RWPE2 (cell line): Measurements from ENCODE around the gene CNEP1R1.

Source experiments
- ATAC-seq: fragments of 200-7000 bp; cut with Tn5 transposase; 3 replicates; pipeline ENCODE4 v1.9.1; 2021; ENCODE audit warnings: low read depth
- DNase-seq: peaks from one replicate; pipeline ENCODE4 v3.0.0-alpha.2; 2020; ENCODE audit warnings: low spot score
- H3K27ac ChIP-seq: fragments of 450-650 bp; 2 replicates; pipeline ENCODE4 v1.5.1; 2017; ENCODE audit warnings: mild to moderate bottlenecking; ENCODE audit not compliant: poor library complexity, severe bottlenecking
- H3K27me3 ChIP-seq: fragments of 250-450 bp; sonication (Bioruptor Pico); 2 replicates; pipeline ENCODE4 v1.5.1; 2021; ENCODE audit warnings: mild to moderate bottlenecking, moderate library complexity; ENCODE audit not compliant: insufficient read depth, poor library complexity, severe bottlenecking
- H3K36me3 ChIP-seq: fragments of 250-450 bp; sonication (Bioruptor Pico); 2 replicates; pipeline ENCODE4 v1.5.1; 2020; ENCODE audit warnings: low read depth, mild to moderate bottlenecking, moderate library complexity
- H3K4me1 ChIP-seq: fragments of 250-450 bp; sonication (Bioruptor Pico); 2 replicates; pipeline ENCODE4 v1.5.1; 2021; ENCODE audit warnings: mild to moderate bottlenecking, moderate library complexity; ENCODE audit not compliant: insufficient read depth, poor library complexity, severe bottlenecking
- H3K4me3 ChIP-seq: fragments of 250-450 bp; sonication (Bioruptor Pico); 2 replicates; pipeline ENCODE4 v1.5.1; 2021; ENCODE audit warnings: mild to moderate bottlenecking, moderate library complexity; ENCODE audit not compliant: severe bottlenecking
- H3K9me3 ChIP-seq: fragments of 250-450 bp; sonication (Bioruptor Pico); 2 replicates; pipeline ENCODE4 v1.5.1; 2021; ENCODE audit warnings: mild to moderate bottlenecking, moderate library complexity; ENCODE audit not compliant: severe bottlenecking
- TF ChIP-seq, protein P1 (sequence below): fragments of 450-650 bp; IDR thresholded peaks from one replicate; pipeline ENCODE4 v1.5.1; 2017; ENCODE audit warnings: mild to moderate bottlenecking, moderate library complexity; ENCODE audit not compliant: poor library complexity, severe bottlenecking

Gene CNEP1R1

DNA sequence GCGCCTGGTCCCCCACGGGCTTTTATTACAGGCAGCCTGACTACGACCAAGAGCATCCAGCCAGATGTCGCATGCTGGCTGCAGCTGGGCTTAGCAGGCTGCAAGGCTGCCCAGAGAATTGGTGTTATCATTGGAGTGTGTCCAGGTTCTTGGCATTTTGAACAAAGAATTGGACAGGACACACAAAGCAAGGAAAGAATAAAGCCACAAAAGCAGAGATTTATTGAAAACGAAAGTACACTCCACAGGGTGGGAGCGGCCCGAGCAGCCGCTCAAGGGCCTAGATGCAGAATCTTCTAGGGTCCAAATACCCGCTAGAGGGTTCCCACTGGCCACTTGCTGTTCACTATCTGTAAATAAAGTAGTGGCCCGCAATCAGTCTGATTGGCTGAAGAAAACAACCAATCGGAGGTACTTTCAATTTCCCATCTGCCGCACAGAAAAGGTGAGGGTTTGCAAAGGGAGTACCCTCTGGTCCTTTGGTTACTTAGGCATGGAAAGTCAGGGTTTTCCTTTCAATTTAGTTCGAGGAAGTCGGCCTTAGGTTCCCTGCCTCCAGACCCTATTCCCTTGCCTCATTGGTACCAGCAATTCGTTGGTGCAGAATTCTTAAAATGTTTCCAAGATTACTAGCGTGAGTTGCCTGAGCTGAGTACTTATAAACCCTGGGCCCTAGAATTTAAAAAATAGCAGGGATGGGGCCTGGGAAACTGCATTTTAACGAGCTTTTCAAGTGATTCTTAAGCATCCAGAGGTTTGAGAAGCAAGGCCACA is 38.5 kb upstream of the CNEP1R1 start:
- H3K9me3 ChIP-seq = no peaks in the 10 kb centered on the region
- no peak overlapping the region for H3K27ac ChIP-seq
- peak overlapping the region; percentile 12 for H3K4me3 ChIP-seq
- no peak for DNase-seq
- no peaks in the 10 kb centered on the region for H3K36me3 ChIP-seq
- no peaks in the 10 kb centered on the region for H3K4me1 ChIP-seq
- H3K27me3 ChIP-seq = no peaks in the 10 kb centered on the region
- TF ChIP-seq, protein P1, sequence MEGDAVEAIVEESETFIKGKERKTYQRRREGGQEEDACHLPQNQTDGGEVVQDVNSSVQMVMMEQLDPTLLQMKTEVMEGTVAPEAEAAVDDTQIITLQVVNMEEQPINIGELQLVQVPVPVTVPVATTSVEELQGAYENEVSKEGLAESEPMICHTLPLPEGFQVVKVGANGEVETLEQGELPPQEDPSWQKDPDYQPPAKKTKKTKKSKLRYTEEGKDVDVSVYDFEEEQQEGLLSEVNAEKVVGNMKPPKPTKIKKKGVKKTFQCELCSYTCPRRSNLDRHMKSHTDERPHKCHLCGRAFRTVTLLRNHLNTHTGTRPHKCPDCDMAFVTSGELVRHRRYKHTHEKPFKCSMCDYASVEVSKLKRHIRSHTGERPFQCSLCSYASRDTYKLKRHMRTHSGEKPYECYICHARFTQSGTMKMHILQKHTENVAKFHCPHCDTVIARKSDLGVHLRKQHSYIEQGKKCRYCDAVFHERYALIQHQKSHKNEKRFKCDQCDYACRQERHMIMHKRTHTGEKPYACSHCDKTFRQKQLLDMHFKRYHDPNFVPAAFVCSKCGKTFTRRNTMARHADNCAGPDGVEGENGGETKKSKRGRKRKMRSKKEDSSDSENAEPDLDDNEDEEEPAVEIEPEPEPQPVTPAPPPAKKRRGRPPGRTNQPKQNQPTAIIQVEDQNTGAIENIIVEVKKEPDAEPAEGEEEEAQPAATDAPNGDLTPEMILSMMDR = no peak
- ATAC-seq = 0 out of 3 replicates have a peak, but pooled peaks have one; percentile 10

DNA sequence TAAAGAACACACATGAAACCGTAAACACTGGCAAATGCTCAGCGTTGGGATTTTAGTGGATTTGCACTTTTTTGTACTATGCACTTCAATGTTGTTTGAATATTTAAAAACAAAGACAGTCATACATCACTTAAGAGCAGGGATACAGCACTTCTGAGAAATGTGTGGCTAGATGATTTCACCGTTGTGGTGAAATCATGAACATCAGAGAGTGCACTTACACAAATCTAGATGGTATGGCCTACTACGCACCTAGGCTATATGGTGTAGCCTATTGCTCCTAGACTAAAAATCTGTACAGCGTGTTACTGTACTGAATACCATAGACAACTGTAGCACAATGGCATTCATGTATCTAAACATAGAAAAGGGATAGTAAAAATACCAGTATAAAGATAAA is 37.6 kb upstream of the CNEP1R1 start:
- TF ChIP-seq, protein P1 = no peak
- Histone ChIP-seq H3K4me1 (no peaks in the 10 kb centered on the region), H3K27me3 (no peaks in the 10 kb centered on the region), H3K4me3 (no peak overlapping the region), H3K9me3 (no peaks in the 10 kb centered on the region), H3K36me3 (no peaks in the 10 kb centered on the region), H3K27ac (no peak overlapping the region)
- DNase-seq = no peak
- ATAC-seq = no peak

DNA sequence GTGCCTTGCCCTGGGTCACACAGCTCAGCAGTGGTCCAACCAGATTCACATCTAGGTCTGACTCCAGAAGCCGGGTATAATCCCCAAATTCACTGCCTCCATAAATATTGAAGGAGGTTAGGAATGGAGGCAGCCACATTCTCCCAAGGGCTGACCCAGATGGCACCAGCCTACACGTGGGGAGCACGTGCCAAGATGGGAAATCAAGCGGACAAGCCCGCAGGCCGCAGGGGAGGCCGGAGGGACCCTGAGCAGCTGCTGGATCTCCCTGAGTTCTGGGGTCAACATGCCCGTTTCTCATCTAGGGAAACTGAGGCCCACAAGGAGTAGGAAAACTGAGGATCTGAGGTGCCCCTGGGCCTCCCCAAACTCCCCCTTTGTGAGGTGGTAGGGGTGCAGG is 32.2 kb upstream of the CNEP1R1 start:
- TF ChIP-seq, protein P1 = no peak
- no peaks in the 10 kb centered on the region for H3K9me3 ChIP-seq
- ATAC-seq = no peak
- no peaks in the 10 kb centered on the region for H3K27me3 ChIP-seq
- no peaks in the 10 kb centered on the region for H3K36me3 ChIP-seq
- no peak for DNase-seq
- no peak overlapping the region for H3K27ac ChIP-seq
- H3K4me3 ChIP-seq = no peak overlapping the region
- H3K4me1 ChIP-seq = no peaks in the 10 kb centered on the region

DNA sequence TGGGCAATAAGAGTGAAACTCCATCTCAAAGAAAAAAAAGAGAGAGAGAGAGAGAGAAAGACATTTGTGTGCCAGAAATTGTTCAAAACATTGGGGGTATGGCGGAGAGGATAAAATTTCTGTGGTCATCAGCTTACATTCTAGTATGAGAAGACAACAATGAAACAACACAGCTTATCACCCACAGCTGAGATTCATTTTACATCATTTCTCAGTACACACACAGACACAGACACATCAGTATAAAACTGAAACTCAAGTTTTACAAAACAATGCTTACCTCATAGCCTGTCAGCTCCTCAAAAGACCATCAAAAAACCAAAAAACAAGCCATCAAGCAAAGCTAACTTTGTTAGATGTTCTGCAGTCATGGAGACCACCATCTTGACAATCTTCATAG is 31.4 kb upstream of the CNEP1R1 start:
- no peak overlapping the region for H3K27ac ChIP-seq
- H3K4me3 ChIP-seq = no peak overlapping the region
- H3K27me3 ChIP-seq = no peaks in the 10 kb centered on the region
- TF ChIP-seq, protein P1 = no peak
- no peak for DNase-seq
- H3K36me3 ChIP-seq = no peaks in the 10 kb centered on the region
- H3K4me1 ChIP-seq = no peaks in the 10 kb centered on the region
- no peaks in the 10 kb centered on the region for H3K9me3 ChIP-seq
- ATAC-seq = no peak

DNA sequence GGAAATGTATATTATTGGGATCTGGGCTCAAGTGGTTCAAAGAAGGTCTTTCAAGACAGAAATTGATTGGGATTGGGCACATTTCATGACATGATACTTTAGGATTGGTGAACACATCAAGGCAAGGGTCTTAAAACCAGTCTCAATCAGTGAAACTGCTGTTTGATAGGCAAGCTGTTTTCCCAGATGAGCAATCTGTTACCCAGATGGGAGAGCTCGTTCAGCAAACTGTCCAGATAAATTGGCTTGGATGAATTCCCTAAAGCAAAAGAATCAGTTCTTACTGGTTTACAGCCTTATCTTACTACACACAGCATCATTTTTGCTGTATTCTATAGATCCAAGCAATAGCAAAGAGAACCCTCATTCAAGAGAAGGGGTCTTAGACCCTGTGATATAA is 31.0 kb upstream of the CNEP1R1 start:
- TF ChIP-seq, protein P1 = no peak
- no peak overlapping the region for H3K27ac ChIP-seq
- no peaks in the 10 kb centered on the region for H3K4me1 ChIP-seq
- H3K27me3 ChIP-seq = no peaks in the 10 kb centered on the region
- no peaks in the 10 kb centered on the region for H3K36me3 ChIP-seq
- no peak overlapping the region for H3K4me3 ChIP-seq
- ATAC-seq (no peak), DNase-seq (no peak)
- no peaks in the 10 kb centered on the region for H3K9me3 ChIP-seq
